HG03565 (cell line): ENCODE measurements around the gene CEP170.

Source experiments
- ATAC-seq: cut with Tn5 transposase; IDR thresholded peaks from one replicate; pipeline ENCODE4 v1.9.1; 2021; ENCODE audit warnings: mild to moderate bottlenecking, moderate library complexity; ENCODE audit not compliant: unreplicated experiment

The CEP170 gene

GRCh38 chr1:243268751-243269460 lies 13.8 kb upstream of the CEP170 start:
- no peak for ATAC-seq

- ATAC-seq: no peak
These were observed 13.0 kb upstream of the CEP170 start for GRCh38 chr1:243267914-243268653.

- no peak for ATAC-seq
These were observed 12.4 kb upstream of the CEP170 start for GRCh38 chr1:243267471-243267880.

GRCh38 chr1:243266231-243266630 lies 11.2 kb upstream of the CEP170 start:
- no peak for ATAC-seq

GRCh38 chr1:243264717-243265116 lies 9.6 kb upstream of the CEP170 start:
- no peak for ATAC-seq

- ATAC-seq: no peak
These were observed 6.3 kb upstream of the CEP170 start for GRCh38 chr1:243261390-243261789.

GRCh38 chr1:243260221-243260880 lies 5.3 kb upstream of the CEP170 start:
- ATAC-seq: no peak

GRCh38 chr1:243258731-243259130 lies 3.6 kb upstream of the CEP170 start:
- ATAC-seq: no peak

GRCh38 chr1:243257189-243257588 lies 2.1 kb upstream of the CEP170 start:
- no peak for ATAC-seq

GRCh38 chr1:243256590-243256989 lies 1.5 kb upstream of the CEP170 start:
- ATAC-seq: no peak

- ATAC-seq: peak; percentile 72
These were observed 871 bp upstream of the CEP170 start, which contains the start of gene SDCCAG8 for GRCh38 chr1:243255791-243256512. SDCCAG8 (plus strand) TSS chr1:243256041; CDS start chr1:243256174, 133 bp downstream.

- ATAC-seq: no peak
These were observed 701 bp downstream of the CEP170 start for GRCh38 chr1:243254233-243254926.

GRCh38 chr1:243253926-243254232 lies 1.2 kb downstream of the CEP170 start:
- ATAC-seq: no peak

- ATAC-seq: no peak
These were observed 1.7 kb downstream of the CEP170 start for GRCh38 chr1:243253211-243253925.

- no peak for ATAC-seq
These were observed 3.5 kb downstream of the CEP170 start for GRCh38 chr1:243251539-243251938.

GRCh38 chr1:243250102-243250501 lies 5.0 kb downstream of the CEP170 start:
- ATAC-seq: no peak

GRCh38 chr1:243249214-243249613 lies 5.9 kb downstream of the CEP170 start:
- ATAC-seq: no peak

GRCh38 chr1:243247901-243248300 lies 7.2 kb downstream of the CEP170 start:
- no peak for ATAC-seq

GRCh38 chr1:243246916-243247315 lies 8.2 kb downstream of the CEP170 start:
- no peak for ATAC-seq

GRCh38 chr1:243244432-243244841 lies 10.6 kb downstream of the CEP170 start:
- ATAC-seq: peak; percentile 41
